Measurements from ENCODE around the gene CFAP61.

- no peak for TF ChIP-seq CTCF (IDR thresholded peaks at IDR 0.05)
- TF ChIP-seq POLR2A (IDR thresholded peaks at IDR 0.05): no peak
These were observed 245.4 kb downstream of the CFAP61 start for GRCh38 chr20:20297752-20298151.

Data from adrenal gland (tissue), 5 donors.